DMS53 treated with DMSO at 0.1 percent for 48 hours (cell line): ENCODE results near the gene HTRA1.

Experiments used
- DNase-seq: peaks from one replicate; lab custom pipeline; 2025; ENCODE audit not compliant: unreplicated experiment; lab: John Stamatoyannopoulos, UW

HTRA1 gene

DNA sequence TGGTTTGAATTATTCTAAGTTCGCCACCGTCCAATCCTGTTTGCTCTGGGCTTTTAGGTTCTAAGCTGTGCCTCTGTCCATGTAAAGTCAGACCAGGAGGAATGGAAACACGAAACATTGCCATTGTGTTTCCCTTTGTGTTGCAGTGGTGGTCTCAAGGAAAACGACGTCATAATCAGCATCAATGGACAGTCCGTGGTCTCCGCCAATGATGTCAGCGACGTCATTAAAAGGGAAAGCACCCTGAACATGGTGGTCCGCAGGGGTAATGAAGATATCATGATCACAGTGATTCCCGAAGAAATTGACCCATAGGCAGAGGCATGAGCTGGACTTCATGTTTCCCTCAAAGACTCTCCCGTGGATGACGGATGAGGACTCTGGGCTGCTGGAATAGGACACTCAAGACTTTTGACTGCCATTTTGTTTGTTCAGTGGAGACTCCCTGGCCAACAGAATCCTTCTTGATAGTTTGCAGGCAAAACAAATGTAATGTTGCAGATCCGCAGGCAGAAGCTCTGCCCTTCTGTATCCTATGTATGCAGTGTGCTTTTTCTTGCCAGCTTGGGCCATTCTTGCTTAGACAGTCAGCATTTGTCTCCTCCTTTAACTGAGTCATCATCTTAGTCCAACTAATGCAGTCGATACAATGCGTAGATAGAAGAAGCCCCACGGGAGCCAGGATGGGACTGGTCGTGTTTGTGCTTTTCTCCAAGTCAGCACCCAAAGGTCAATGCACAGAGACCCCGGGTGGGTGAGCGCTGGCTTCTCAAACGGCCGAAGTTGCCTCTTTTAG is 52.9 kb downstream of the HTRA1 start:
- no peak for DNase-seq

DNA sequence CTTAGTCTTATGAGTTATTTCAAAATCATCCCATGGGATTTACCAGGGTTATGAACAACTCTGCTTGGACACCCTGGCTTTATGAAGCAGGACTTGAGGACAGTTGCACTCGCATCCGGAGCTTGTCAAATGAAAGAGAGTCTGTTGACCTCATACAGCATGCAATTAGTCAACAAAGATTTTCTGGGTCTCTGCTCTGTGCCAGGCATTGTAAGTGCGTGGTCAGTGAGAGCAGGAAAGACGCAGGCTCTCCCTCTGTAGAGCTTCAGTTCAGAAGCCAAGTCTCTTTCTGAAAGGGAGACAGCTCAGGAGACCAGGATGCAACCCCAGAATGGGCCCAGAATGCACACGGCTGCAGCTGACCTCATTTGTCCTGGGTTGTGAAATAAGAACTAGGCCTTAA is 53.7 kb downstream of the HTRA1 start:
- no peak for DNase-seq

DNA sequence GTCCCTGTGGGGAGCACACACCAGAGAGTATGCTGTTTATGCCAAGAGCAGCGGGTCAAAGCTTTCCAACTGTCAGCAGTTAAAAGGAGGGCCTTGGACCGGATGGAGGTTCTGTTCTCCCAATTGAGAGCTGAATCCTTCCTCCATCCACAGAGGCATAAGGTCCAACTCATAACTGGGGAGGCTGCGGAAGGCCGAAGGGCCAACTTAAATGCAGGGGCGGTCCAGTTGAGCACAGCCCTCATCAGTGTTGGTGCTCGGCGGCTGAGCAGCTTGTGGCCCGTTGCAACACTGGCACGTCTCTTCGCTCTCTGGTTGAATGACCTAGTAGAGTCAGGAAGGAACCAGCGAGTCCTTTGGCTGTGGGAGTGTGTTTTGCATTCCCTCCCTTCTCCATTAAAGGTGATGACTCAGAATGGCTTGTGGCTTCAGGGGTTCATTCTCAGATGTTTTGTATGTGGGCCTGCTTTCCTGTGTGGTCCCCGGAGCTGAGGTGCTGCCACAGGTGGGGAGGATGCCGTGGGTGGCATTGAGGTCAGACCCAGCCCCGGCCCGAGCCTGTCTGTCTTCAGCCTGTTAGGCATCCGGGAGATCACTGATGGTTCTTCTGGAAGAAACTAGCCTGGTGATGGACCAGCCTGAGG is 54.4 kb downstream of the HTRA1 start:
- DNase-seq, result no peak

DNA sequence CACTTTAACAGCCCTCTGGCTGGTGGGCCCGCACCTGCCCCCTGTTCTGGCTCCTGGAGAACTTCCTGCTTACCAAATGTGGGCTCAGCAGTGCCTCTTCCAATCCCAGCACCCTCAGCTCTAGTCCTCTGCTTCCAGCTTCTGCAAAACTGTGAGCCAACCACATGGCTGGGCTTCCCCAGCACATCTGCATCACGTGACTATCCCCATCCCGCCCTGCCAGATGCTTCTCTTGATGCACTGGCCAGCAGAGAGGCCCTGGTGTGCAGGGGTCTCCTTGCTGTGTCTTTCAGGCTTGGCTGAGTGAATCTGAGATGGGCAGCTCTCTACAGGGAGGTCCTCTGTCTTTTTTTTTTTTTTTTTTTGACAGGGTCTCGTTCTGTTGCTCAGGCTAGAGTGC is 55.4 kb downstream of the HTRA1 start:
- no peak for DNase-seq

GRCh38 chr10:122519144-122519543 is 57.8 kb downstream of the HTRA1 start:
- no peak for DNase-seq

DNA sequence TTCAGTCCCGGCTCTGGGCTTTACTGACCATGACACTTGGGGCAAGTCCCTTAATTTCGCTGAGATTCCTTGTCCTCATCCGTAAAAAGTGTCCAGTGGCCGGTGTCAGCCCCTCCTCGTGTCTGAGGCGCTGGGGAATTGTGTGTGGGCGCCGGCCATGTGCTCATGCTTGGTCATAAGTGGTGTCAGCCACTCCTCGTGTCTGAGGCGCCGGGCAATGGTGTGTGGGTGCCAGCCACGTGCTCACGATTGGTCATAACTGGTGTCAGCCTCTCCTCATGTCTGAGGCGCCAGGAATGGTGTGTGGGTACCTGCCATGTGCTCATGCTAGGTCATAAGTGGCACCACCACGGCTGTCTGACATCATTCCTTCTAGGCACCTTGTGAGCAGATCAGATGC is 58.5 kb downstream of the HTRA1 start:
- DNase-seq, result no peak

- DNase-seq, result no peak
Measured at GRCh38 chr10:122521011-122521410, 59.7 kb downstream of the HTRA1 start.

GRCh38 chr10:122524811-122525210 is 63.5 kb downstream of the HTRA1 start:
- DNase-seq, result no peak

- DNase-seq, result peak; percentile 20
Measured at GRCh38 chr10:122525788-122526187, 64.4 kb downstream of the HTRA1 start.

GRCh38 chr10:122526892-122527291 is 65.5 kb downstream of the HTRA1 start:
- no peak for DNase-seq

DNA sequence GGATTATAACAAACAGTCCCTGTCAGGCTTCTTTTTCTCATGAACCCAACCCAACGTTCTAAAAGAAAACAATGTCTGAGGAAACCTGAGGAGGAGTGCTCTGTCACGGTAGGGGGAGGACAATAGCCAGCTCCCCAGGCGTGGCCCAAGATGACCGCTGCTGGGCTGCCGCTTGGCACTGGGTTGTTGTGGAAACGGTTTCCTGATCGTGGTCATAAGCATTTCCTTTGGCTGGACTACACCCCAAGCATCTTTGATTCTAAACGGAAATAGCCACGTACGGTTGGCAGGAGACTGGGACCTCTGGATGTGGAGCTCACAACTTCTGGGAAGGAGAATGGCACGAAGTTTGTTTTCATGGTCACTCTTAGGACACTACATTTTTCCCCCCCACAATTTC is 68.8 kb downstream of the HTRA1 start:
- DNase-seq, result no peak

DNA sequence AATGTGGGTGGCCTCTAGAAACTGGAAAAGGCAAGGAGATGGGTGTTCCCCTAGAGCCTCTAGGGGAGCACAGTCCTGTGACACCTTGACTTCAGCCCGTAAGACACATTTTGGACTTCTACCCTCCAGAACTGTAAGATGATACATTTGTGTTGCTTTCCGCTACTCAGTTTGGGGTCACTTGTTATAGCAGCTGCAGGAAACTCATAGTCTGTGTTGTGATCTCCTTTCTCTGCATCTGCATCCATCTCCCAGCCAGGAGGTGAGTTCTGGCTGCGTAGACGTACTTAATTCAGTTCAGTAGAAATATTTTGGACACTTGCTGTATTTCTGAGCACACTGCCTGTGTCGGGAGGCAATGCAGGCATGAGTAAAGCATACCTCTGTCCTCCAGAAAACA is 69.9 kb downstream of the HTRA1 start:
- DNase-seq, result no peak

DNA sequence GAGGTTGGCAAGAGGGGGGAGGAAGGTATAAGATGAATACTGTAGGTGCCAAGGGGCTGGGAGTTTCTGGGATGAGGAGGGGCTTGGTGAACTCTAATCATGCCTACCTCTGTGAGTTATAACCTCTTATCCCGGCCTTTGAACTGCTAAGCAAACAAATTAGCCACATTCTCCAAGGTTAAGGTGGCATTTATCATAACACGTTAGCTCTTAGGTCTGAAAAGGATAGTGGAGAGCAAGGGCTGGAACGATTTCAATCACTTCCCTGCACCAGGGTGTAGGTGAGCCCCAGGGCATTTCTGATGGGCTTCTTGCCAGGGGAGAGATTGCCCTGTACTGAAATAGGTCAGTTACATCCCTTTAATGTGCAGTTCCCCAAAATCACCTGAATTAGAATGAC is 70.6 kb downstream of the HTRA1 start:
- DNase-seq, result no peak

- DNase-seq, result peak; percentile 7
Measured at GRCh38 chr10:122532601-122533296, 71.4 kb downstream of the HTRA1 start.

DNA sequence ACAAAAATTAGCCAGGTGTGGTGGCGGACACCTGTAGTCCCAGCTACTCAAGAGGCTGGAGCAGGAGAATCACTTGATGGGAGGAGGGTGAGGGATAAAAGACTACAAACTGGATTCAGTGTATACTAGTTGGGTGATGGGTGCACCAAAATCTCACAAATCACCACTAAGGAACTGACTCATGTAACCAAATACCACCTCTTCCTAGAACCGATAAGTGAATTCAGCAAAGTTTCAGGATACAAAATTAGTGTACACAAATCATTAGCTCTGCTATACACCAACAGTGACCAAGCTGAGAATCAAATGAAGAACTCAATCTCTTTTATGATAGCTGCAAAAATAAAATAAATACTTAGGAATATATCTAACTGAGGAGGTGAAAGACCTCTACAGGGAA is 76.2 kb downstream of the HTRA1 start:
- DNase-seq, result no peak

DNA sequence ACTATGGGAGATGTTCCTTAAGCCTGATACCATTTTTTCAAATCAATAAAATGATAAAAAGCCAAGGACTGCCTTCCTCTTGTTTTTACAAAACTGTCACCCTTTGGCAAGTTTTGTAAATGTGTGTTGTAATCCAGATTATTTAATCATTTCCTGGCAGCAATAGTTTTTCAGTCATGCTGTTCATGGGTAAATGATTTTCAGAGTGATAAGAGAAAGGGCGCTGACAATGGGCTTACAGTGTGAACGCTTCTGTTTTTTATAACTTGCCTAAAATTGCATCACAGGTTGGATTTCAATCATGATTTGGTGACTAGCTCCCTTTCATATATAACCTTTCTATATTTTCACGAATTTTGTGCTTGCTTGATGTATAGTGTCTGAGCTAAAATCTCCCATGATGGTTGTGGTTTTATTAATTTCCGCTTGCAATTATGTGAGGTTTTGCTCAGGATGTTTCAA is 80.2 kb downstream of the HTRA1 start:
- no peak for DNase-seq

DNA sequence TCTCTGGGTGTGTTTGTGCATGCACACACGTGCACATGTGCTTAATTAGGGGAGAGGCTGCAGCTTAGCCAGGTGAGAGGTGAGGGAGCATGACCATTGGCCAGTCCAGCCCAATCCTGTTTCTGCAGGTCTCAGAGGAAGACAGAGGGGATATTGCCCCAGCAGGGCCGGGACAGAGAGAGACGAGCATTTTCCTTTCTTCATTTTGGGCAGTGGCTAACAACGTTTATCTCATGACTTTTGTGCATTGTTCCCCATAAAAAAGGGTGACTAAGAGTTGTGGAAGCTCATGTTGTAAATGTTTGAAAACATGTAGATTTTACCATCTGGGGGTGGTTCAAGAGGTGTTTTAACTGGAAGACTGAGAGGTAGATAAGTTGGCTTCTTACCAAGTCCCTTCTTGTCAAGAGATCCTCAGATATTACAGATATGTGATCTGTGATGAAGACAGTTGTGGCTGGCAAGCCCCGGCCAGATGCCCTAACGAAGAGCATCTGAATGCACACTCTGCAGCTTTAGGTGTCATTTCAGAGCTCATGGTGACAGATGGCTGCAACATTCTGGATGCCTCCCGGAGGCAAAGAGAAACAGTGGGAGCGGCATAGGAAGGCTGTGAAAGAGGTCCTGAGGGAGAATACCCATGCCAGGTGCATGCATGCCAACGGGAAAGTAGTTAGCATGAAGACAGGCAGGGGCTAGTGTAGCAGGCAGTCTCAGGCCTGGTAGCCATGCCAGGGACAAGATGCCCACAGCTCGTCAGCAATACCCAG is 82.5 kb downstream of the HTRA1 start:
- no peak for DNase-seq

- no peak for DNase-seq
Measured at GRCh38 chr10:122544493-122544892, 83.1 kb downstream of the HTRA1 start.

- no peak for DNase-seq
Measured at GRCh38 chr10:122546242-122546641, 84.9 kb downstream of the HTRA1 start.

DNA sequence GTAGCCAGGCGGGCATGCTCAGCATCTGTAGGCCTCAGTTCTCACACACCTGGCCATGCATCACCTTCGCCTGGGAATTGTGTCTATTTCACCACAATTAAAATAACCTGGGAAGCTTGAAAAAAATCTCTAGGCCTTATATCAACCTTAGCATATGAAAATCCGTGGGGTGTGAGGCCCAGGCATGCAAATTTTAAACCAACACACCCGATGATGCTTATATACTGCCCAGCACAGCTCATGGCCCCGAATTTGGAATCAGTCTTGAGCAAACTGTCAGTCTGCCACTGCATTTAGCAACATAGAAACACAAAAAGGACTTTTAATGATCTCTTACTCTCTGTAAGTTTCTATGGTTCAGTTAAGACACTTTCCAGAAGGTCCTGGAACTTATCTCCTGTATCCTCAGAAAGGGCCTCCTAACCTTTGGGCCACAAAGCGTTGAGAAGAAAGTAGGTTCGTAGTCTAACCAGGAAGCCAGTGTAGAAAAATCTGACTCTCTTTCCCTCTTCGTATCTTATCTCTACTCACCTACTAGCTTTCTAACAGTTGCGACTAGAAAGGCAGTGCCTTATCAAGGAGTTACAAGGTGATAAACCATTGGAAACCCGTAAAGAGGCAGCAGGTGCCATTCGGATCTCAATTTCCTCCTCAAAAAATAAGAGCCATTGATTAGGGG is 87.2 kb downstream of the HTRA1 start:
- DNase-seq, result no peak

DNA sequence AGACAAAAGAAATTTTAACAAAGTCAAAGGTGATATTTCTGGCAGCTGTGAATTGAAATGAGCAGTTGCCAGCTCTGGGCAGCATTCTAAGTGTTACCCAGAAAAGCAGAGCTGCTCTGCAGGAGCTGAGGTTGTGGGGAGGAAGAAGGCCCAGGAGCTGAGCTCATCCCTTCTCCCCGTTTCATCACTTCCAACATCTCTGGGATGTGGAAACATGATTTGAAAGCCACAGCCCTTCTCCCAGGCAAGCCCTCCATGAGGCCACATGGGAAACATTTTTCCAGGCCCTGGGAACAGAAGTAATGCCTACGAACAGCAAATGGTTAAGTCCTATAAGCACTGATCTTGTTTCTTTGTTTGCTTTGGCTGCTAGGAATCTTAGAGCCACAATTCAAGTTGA is 88.3 kb downstream of the HTRA1 start:
- no peak for DNase-seq
